ENCODE results near the gene TLR7. TPM values are rescaled to one million over a fixed set of nuclear protein-coding genes. Genes with fewer than 3 reads are reported as not detected.

Gene TLR7
- total RNA-seq, 1 donor from 2014 or later: not detected

GRCh38 chrX:12890467-12890866 lies 23.6 kb downstream of the TLR7 start:
- no peak for DNase-seq (ENCODE audit: low read depth in 2 of 2)

GRCh38 chrX:12891171-12891570 lies 24.3 kb downstream of the TLR7 start:
- no peak for DNase-seq (ENCODE audit: low read depth in 2 of 2)

GRCh38 chrX:12891915-12892506 lies 25.1 kb downstream of the TLR7 start:
- no peak for DNase-seq (ENCODE audit: low read depth in 2 of 2)

- no peak for DNase-seq (ENCODE audit: low read depth in 2 of 2)
Observed at GRCh38 chrX:12892716-12893115, 25.8 kb downstream of the TLR7 start.

- DNase-seq (ENCODE audit: low read depth in 2 of 2): peak; percentile 43 to 51
Observed at GRCh38 chrX:12894074-12895030, 27.5 kb downstream of the TLR7 start.

- DNase-seq (ENCODE audit: low read depth in 2 of 2): peak in 1 of 2 donors; percentile 56
Observed at GRCh38 chrX:12895866-12896265, 29.0 kb downstream of the TLR7 start.

- DNase-seq (ENCODE audit: low read depth in 2 of 2): no peak
Observed at GRCh38 chrX:12896935-12897334, 30.1 kb downstream of the TLR7 start.

- DNase-seq (ENCODE audit: low read depth in 2 of 2): no peak
Observed at GRCh38 chrX:12898073-12898472, 31.2 kb downstream of the TLR7 start.

- DNase-seq (ENCODE audit: low read depth in 2 of 2): no peak
Observed at GRCh38 chrX:12899506-12899905, 32.6 kb downstream of the TLR7 start.

GRCh38 chrX:12901486-12901885 lies 34.6 kb downstream of the TLR7 start:
- peak; percentile 56 to 61 for DNase-seq (ENCODE audit: low read depth in 2 of 2)

- DNase-seq (ENCODE audit: low read depth in 2 of 2): no peak
Observed at GRCh38 chrX:12903646-12904045, 36.8 kb downstream of the TLR7 start.

- DNase-seq (ENCODE audit: low read depth in 2 of 2): no peak
Observed at GRCh38 chrX:12906046-12906761, 39.3 kb downstream of the TLR7 start, which contains the start of gene TLR8. TLR8 (plus strand) TSS chrX:12906620; CDS start chrX:12906707, 87 bp downstream.

GRCh38 chrX:12910423-12911121 lies 43.7 kb downstream of the TLR7 start:
- DNase-seq (ENCODE audit: low read depth in 2 of 2): no peak

- no peak for DNase-seq (ENCODE audit: low read depth in 2 of 2)
Observed at GRCh38 chrX:12911122-12911470, 44.2 kb downstream of the TLR7 start.

- DNase-seq (ENCODE audit: low read depth in 2 of 2): no peak
Observed at GRCh38 chrX:12912791-12913482, 46.1 kb downstream of the TLR7 start.

GRCh38 chrX:12917753-12918152 lies 50.9 kb downstream of the TLR7 start:
- DNase-seq (ENCODE audit: low read depth in 2 of 2): no peak

GRCh38 chrX:12919051-12919450 lies 52.2 kb downstream of the TLR7 start:
- DNase-seq (ENCODE audit: low read depth in 2 of 2): no peak

- DNase-seq (ENCODE audit: low read depth in 2 of 2): no peak
Observed at GRCh38 chrX:12919620-12920019, 52.7 kb downstream of the TLR7 start.

GRCh38 chrX:12920990-12921389 lies 54.1 kb downstream of the TLR7 start:
- DNase-seq (ENCODE audit: low read depth in 2 of 2): no peak

- no peak for DNase-seq (ENCODE audit: low read depth in 2 of 2)
Observed at GRCh38 chrX:12921886-12922598, 55.2 kb downstream of the TLR7 start.

All from lung microvascular endothelial cell (primary cell).